ENCODE data around the gene AGMO.
"Not testable (repeated sequence)": the region's sequence is repeated elsewhere in the genome, so short reads cannot be mapped to it uniquely, and the experiment has no call there.

AGMO gene

GRCh38 chr7:15558756-15559155 is 3.1 kb downstream of the AGMO start:
- DNase-seq = no peak

- no peak for DNase-seq
Measured at GRCh38 chr7:15557686-15558085, 4.1 kb downstream of the AGMO start.

GRCh38 chr7:15557186-15557585 is 4.6 kb downstream of the AGMO start:
- DNase-seq = no peak

- no peak for DNase-seq
Measured at GRCh38 chr7:15556339-15557105, 5.3 kb downstream of the AGMO start.

- DNase-seq = no peak
Measured at GRCh38 chr7:15555381-15555859, 6.4 kb downstream of the AGMO start.

- no peak for DNase-seq
Measured at GRCh38 chr7:15554744-15555143, 7.1 kb downstream of the AGMO start.

GRCh38 chr7:15554081-15554480 is 7.7 kb downstream of the AGMO start:
- no peak for DNase-seq

GRCh38 chr7:15547320-15547719 is 14.5 kb downstream of the AGMO start:
- not testable (repeated sequence) for DNase-seq

GRCh38 chr7:15546272-15546792 is 15.5 kb downstream of the AGMO start:
- no peak for DNase-seq

- no peak for DNase-seq
Measured at GRCh38 chr7:15544050-15544449, 17.8 kb downstream of the AGMO start.

- DNase-seq = no peak
Measured at GRCh38 chr7:15543256-15543655, 18.6 kb downstream of the AGMO start.

- DNase-seq = no peak
Measured at GRCh38 chr7:15527648-15528047, 34.2 kb downstream of the AGMO start.

GRCh38 chr7:15525652-15526263 is 36.1 kb downstream of the AGMO start:
- no peak for DNase-seq

- no peak for DNase-seq
Measured at GRCh38 chr7:15524077-15524476, 37.7 kb downstream of the AGMO start.

GRCh38 chr7:15517865-15518264 is 44.0 kb downstream of the AGMO start:
- not testable (repeated sequence) for DNase-seq

- no peak for DNase-seq
Measured at GRCh38 chr7:15515252-15515651, 46.6 kb downstream of the AGMO start.

GRCh38 chr7:15508258-15508657 is 53.6 kb downstream of the AGMO start:
- no peak for DNase-seq

- DNase-seq = no peak
Measured at GRCh38 chr7:15507708-15508107, 54.1 kb downstream of the AGMO start.

GRCh38 chr7:15507171-15507570 is 54.6 kb downstream of the AGMO start:
- no peak for DNase-seq

- no peak for DNase-seq
Measured at GRCh38 chr7:15505761-15506160, 56.1 kb downstream of the AGMO start.

- DNase-seq = no peak
Measured at GRCh38 chr7:15504351-15504750, 57.5 kb downstream of the AGMO start.

- DNase-seq = no peak
Measured at GRCh38 chr7:15503603-15504290, 58.1 kb downstream of the AGMO start.

GRCh38 chr7:15498465-15498864 is 63.4 kb downstream of the AGMO start:
- no peak for DNase-seq

- DNase-seq = no peak
Measured at GRCh38 chr7:15495170-15495569, 66.6 kb downstream of the AGMO start.

All from right forelimb (tissue), 1 donor.